NCI-H510A (cell line): ENCODE data around the gene UNC13C.

Source experiments
- DNase-seq: peaks from one replicate; lab custom pipeline; 2025; lab: John Stamatoyannopoulos, UW

The UNC13C gene

GRCh38 chr15:54660356-54660755, 682.1 kb downstream of the UNC13C start:
- DNase-seq = no peak

GRCh38 chr15:54675241-54675640, 697.0 kb downstream of the UNC13C start:
- no peak for DNase-seq

- DNase-seq = no peak
Measured at GRCh38 chr15:54681584-54681983, 703.3 kb downstream of the UNC13C start.
